H1 (cell line): ENCODE results near the gene TMED3. TPM values are rescaled to one million over a fixed set of nuclear protein-coding genes. Genes with fewer than 3 reads are reported as not detected.

Source experiments
- CTCF ChIA-PET: fragments of 300-600 bp; sonication (Branson Sonifier 250); formaldehyde crosslinking; loops from one replicate; lab custom pipeline; 2021; ENCODE audit not compliant: partially characterized antibody; lab: Charles Lee
- POLR2A ChIA-PET: fragments of 300-600 bp; sonication (Branson Sonifier 250); formaldehyde crosslinking; loops from one replicate; lab custom pipeline; 2021; ENCODE audit warnings: inconsistent platforms; ENCODE audit not compliant: partially characterized antibody; lab: Charles Lee
- DNase-seq, 2 experiments: peaks; one replicate each; pipeline versions ENCODE4 v3.0.0 to v3.0.0-alpha.2; 2010 to 2022; ENCODE audit warnings: low spot score in 2 of 2, low read depth in 1 of 2, mixed read lengths in 1 of 2
- FAIRE-seq: peaks from 2 replicates; lab custom pipeline; 2011; peaks lifted over from hg19 to GRCh38; lab: Jason Lieb, UNC
- H2AFZ ChIP-seq: 2 replicates; pipeline ENCODE4 v1.8.1; 2012; ENCODE audit warnings: low read length, inconsistent platforms
- H2AK5ac ChIP-seq: 2 replicates; pipeline ENCODE4 v1.6.1; 2013; ENCODE audit warnings: low read depth, low read length
- H2BK120ac ChIP-seq: replicated peaks from 2 replicates; pipeline ENCODE3; 2013; ENCODE audit warnings: low read depth, low read length, inconsistent platforms
- H2BK12ac ChIP-seq: 2 replicates; pipeline ENCODE4 v1.6.1; 2013; ENCODE audit warnings: low read depth, low read length
- H2BK15ac ChIP-seq: 2 replicates; pipeline ENCODE4 v1.6.1; 2013; ENCODE audit warnings: low read length
- H2BK20ac ChIP-seq: 2 replicates; pipeline ENCODE4 v1.6.1; 2013; ENCODE audit warnings: low read length
- H2BK5ac ChIP-seq: 2 replicates; pipeline ENCODE4 v1.6.1; 2013; ENCODE audit warnings: low read depth, low read length
- H3K14ac ChIP-seq: 2 replicates; pipeline ENCODE4 v1.6.1; 2013; ENCODE audit warnings: inconsistent platforms; ENCODE audit not compliant: insufficient read length
- H3K18ac ChIP-seq: 2 replicates; pipeline ENCODE4 v1.6.1; 2013; ENCODE audit warnings: low read length; ENCODE audit errors: extremely low read depth
- H3K23ac ChIP-seq: 2 replicates; pipeline ENCODE4 v1.6.1; 2013; ENCODE audit warnings: inconsistent platforms; ENCODE audit not compliant: insufficient read length
- H3K23me2 ChIP-seq: 2 replicates; pipeline ENCODE4 v1.6.1; 2013; ENCODE audit warnings: low read depth, low read length
- H3K27ac ChIP-seq: 2 replicates; pipeline ENCODE4 v1.6.1; 2011; ENCODE audit warnings: low read depth, low read length, inconsistent platforms
- H3K27me3 ChIP-seq, 4 experiments: replicated peaks in 1 of 4; 1 replicate in 1 of 4; 2 replicates in 3 of 4; pipeline versions ENCODE4 v1.6.1 to v1.8.1; 2011 to 2013; ENCODE audit warnings: low read length in 3 of 4, mild to moderate bottlenecking in 3 of 4, inconsistent platforms in 2 of 4, mixed read lengths in 2 of 4, moderate library complexity in 1 of 4; ENCODE audit not compliant: control insufficient read depth in 3 of 4, insufficient read depth in 3 of 4; ENCODE audit errors: extremely low read depth in 1 of 4
- H3K36me3 ChIP-seq, 4 experiments: 2 replicates each; pipeline versions ENCODE4 v1.6.1 to v1.8.1; 2011 to 2013; ENCODE audit warnings: mild to moderate bottlenecking in 4 of 4, low read length in 3 of 4, moderate library complexity in 2 of 4, control low read depth in 1 of 4, inconsistent platforms in 1 of 4; ENCODE audit not compliant: insufficient read depth in 4 of 4, control insufficient read depth in 2 of 4
- H3K4ac ChIP-seq: replicated peaks from 2 replicates; pipeline ENCODE3; 2013; ENCODE audit warnings: low read length, low read depth, mixed read lengths, inconsistent platforms; ENCODE audit not compliant: insufficient read length
- H3K4me1 ChIP-seq, 4 experiments: replicated peaks in 1 of 4; 1 replicate in 1 of 4; 2 replicates in 3 of 4; pipeline versions ENCODE4 v1.6.1 to v1.8.1; 2011 to 2013; ENCODE audit warnings: low read length in 3 of 4, inconsistent platforms in 2 of 4, mixed read lengths in 1 of 4; ENCODE audit not compliant: insufficient read depth in 4 of 4, control insufficient read depth in 3 of 4
- H3K4me2 ChIP-seq, 2 experiments: 2 replicates each; pipeline versions ENCODE4 v1.6.1 to v1.8.1; 2011 to 2013; ENCODE audit warnings: low read depth in 2 of 2, low read length in 2 of 2, control low read depth in 1 of 2, inconsistent platforms in 1 of 2, mild to moderate bottlenecking in 1 of 2; ENCODE audit not compliant: insufficient read depth in 1 of 2
- H3K4me3 ChIP-seq, 4 experiments: fragments of 200-600, 300-600 bp in 1 of 4; sonication (generic), shearing (Covaris generic), sonication (Bioruptor Twin) in 1 of 4; 2 replicates each; pipeline versions ENCODE4 v1.5.1 to v1.8.1; 2011 to 2016; ENCODE audit warnings: low read length in 4 of 4, low read depth in 3 of 4, control low read depth in 2 of 4, inconsistent platforms in 2 of 4, mild to moderate bottlenecking in 2 of 4, mixed read lengths in 1 of 4, moderate library complexity in 1 of 4; ENCODE audit not compliant: insufficient read depth in 2 of 4; ENCODE audit errors: extremely low read depth in 1 of 4
- H3K56ac ChIP-seq: replicated peaks from 2 replicates; pipeline ENCODE3; 2013; ENCODE audit warnings: low read depth, mild to moderate bottlenecking, mixed read lengths, low read length, inconsistent platforms; ENCODE audit not compliant: insufficient read length
- H3K79me1 ChIP-seq: 2 replicates; pipeline ENCODE4 v1.6.1; 2013; ENCODE audit warnings: low read depth, low read length, control low read depth
- H3K79me2 ChIP-seq, 2 experiments: 2 replicates each; pipeline versions ENCODE4 v1.6.1 to v1.8.1; 2012 to 2013; ENCODE audit warnings: low read length in 2 of 2, mild to moderate bottlenecking in 2 of 2, inconsistent platforms in 1 of 2; ENCODE audit not compliant: insufficient read depth in 2 of 2, control insufficient read depth in 1 of 2
- H3K9ac ChIP-seq, 4 experiments: replicated peaks in 1 of 4; 1 replicate in 1 of 4; 2 replicates in 3 of 4; pipeline versions ENCODE4 v1.6.1 to v1.8.1; 2011 to 2013; ENCODE audit warnings: low read depth in 3 of 4, low read length in 3 of 4, control low read depth in 2 of 4, mild to moderate bottlenecking in 2 of 4, moderate library complexity in 2 of 4, inconsistent platforms in 1 of 4; ENCODE audit errors: extremely low read depth in 1 of 4
- H3K9me3 ChIP-seq, 2 experiments: 2 replicates each; pipeline versions ENCODE4 v1.6.1 to v1.8.1; 2012 to 2013; ENCODE audit warnings: mild to moderate bottlenecking in 2 of 2, moderate library complexity in 2 of 2, control low read depth in 1 of 2, inconsistent platforms in 1 of 2, low read depth in 1 of 2, low read length in 1 of 2, mixed read lengths in 1 of 2; ENCODE audit not compliant: insufficient read depth in 2 of 2
- H4K20me1 ChIP-seq, 2 experiments: replicated peaks in 1 of 2; 2 replicates each; pipeline versions ENCODE3 to v1.8.1; 2011 to 2013; ENCODE audit warnings: inconsistent platforms in 2 of 2, low read length in 2 of 2, mild to moderate bottlenecking in 1 of 2; ENCODE audit not compliant: insufficient read depth in 2 of 2, control insufficient read depth in 1 of 2
- H4K5ac ChIP-seq: 2 replicates; pipeline ENCODE4 v1.6.1; 2013; ENCODE audit warnings: low read length, low read depth, mixed read lengths, inconsistent platforms; ENCODE audit not compliant: insufficient read length
- H4K8ac ChIP-seq: 2 replicates; pipeline ENCODE4 v1.8.0; 2013; ENCODE audit warnings: mild to moderate bottlenecking, moderate library complexity, low read length, inconsistent platforms; ENCODE audit not compliant: insufficient read depth; ENCODE audit errors: extremely low read depth
- H4K91ac ChIP-seq: replicated peaks from 2 replicates; pipeline ENCODE3; 2013; ENCODE audit warnings: low read length, mixed read lengths, inconsistent platforms; ENCODE audit not compliant: insufficient read length
- FOSL1 ChIP-seq: IDR thresholded peaks from 2 replicates; pipeline ENCODE4 v1.6.1; 2011; ENCODE audit warnings: mild to moderate bottlenecking, low read depth, low read length, moderate library complexity; ENCODE audit not compliant: insufficient read depth
- JUN ChIP-seq: IDR thresholded peaks from 2 replicates; pipeline ENCODE4 v1.6.1; 2011; ENCODE audit warnings: low read depth, mild to moderate bottlenecking, improper control_type of control experiment, low read length
- SRF ChIP-seq: IDR thresholded peaks from 2 replicates; pipeline ENCODE4 v1.6.1; 2011; ENCODE audit warnings: mild to moderate bottlenecking, low read depth, low read length, moderate library complexity
- WGBS, 2 experiments: shearing (Covaris generic) in 1 of 2; methylation state at CpG; one replicate each; pipeline versions ENCODE4 v1.1.6 to v1.1.7; 2013 to 2015; ENCODE audit warnings: low lambda C conversion rate in 2 of 2, mixed read lengths in 2 of 2, inconsistent platforms in 1 of 2, low coverage in 1 of 2, missing lambda C conversion rate in 1 of 2; ENCODE audit not compliant: insufficient replicate concordance in 2 of 2, insufficient coverage in 1 of 2, insufficient read length in 1 of 2; ENCODE audit errors: extremely low coverage in 1 of 2, missing lambda C conversion rate in 1 of 2; 5-methylcytosine and 5-hydroxymethylcytosine counted together
- polyA plus RNA-seq, 7 experiments: library from polyadenylated mRNA; depleted of rRNA in 3 of 7; stranded (reverse) in 5 of 7; unstranded in 2 of 7; fragments of >200 nt in 5 of 7; fragments of 200-250 nt in 2 of 7; gene quantifications; 1 replicate in 5 of 7; 2 replicates in 1 of 7; 4 replicates in 1 of 7; pipeline versions ENCODE4 v1.2.1 to v1.2.3, GENCODE V29; 2011 to 2013; ENCODE audit warnings: missing spikeins in 2 of 7, mixed read lengths in 2 of 7
- total RNA-seq: library from RNA; stranded (reverse); fragmentation: NEBNext Ultra II Directional; extraction: Animal tissue kit (Norgen Biotek cat#: 25700); gene quantifications from 2 replicates; pipeline ENCODE4 v1.2.1, GENCODE V29; 2021

The TMED3 gene
- total and polyA plus RNA-seq, 2 of the 8 experiments (the other 6 are each of a cell fraction or from before 2014, with no cell fraction given): 50.2 to 110 TPM

GRCh38 chr15:79308874-79309273 lies 2.0 kb upstream of the TMED3 start:
- H3K4me1 ChIP-seq: peaks cover 0 to 11% (median 5%) of the 10 kb centered on the region in 4 experiments; a peak in 4 of 7 replicates
- H3K23me2 ChIP-seq: peaks cover 14% of the 10 kb centered on the region; the same call in 1 of the 2 replicates
- no peak overlapping the region for H3K23ac ChIP-seq
- H4K5ac ChIP-seq: no peak overlapping the region
- H3K27ac ChIP-seq: no peak overlapping the region
- DNase-seq (no peak), FAIRE-seq (no peak)
- H2BK5ac ChIP-seq: no peak overlapping the region
- no peak overlapping the region for H3K4me3 ChIP-seq
- H3K9me3 ChIP-seq: no peaks in the 10 kb centered on the region
- H3K18ac ChIP-seq: no peak overlapping the region
- no peak overlapping the region for H3K4me2 ChIP-seq
- no peak overlapping the region for H3K9ac ChIP-seq
- no peak overlapping the region for H2BK12ac ChIP-seq
- no peak overlapping the region for H4K91ac ChIP-seq
- H3K79me1 ChIP-seq: peaks cover 3% of the 10 kb centered on the region; the same call in 1 of the 2 replicates
- H2BK20ac ChIP-seq: no peak overlapping the region
- no peak overlapping the region for H3K14ac ChIP-seq
- H3K4ac ChIP-seq: no peak overlapping the region
- H3K27me3 ChIP-seq: peaks cover 0 to 9% (median 3%) of the 10 kb centered on the region in 4 experiments; a peak in 4 of 7 replicates
- 67% methylated on average over 2 of the region's 2 CpGs; no CpG with 5 or more reads in 1 of the 2 experiments for WGBS, 2 experiments
- ChIA-PET CTCF (interaction anchor here (0.7 to 2.6 kb wide), 4 partner anchors 12 to 400 kb away, joined by 3 to 8 read pairs (median 3); no protein-coding TSS in a partner anchor), POLR2A (no interaction called here)
- peaks cover 0 to 18% of the 10 kb centered on the region in 2 experiments; a peak in 2 of 4 replicates for H3K79me2 ChIP-seq
- H2BK120ac ChIP-seq: no peak overlapping the region
- no peak overlapping the region for H4K8ac ChIP-seq
- no peak overlapping the region for H2AK5ac ChIP-seq
- H3K56ac ChIP-seq: no peak overlapping the region
- H2AFZ ChIP-seq: no peak overlapping the region
- peaks cover 4 to 7% (median 6%) of the 10 kb centered on the region in 4 experiments; a peak in 6 of 8 replicates for H3K36me3 ChIP-seq
- peaks cover 0 to 2% of the 10 kb centered on the region in 2 experiments for H4K20me1 ChIP-seq
- H2BK15ac ChIP-seq: no peak overlapping the region
- TF ChIP-seq FOSL1: no peak
- TF ChIP-seq SRF: peak; percentile 50; the same call in 1 of the 2 replicates
- no peak for TF ChIP-seq JUN
